HepG2 (cell line): ENCODE results near the gene VPREB3. TPM values are rescaled to one million over a fixed set of nuclear protein-coding genes. Genes with fewer than 3 reads are reported as not detected.
A peak's percentile ranks its signal among the peaks of the same experiment; 100 is the strongest.

Source experiments
- ATRX ChIP-seq: sonication (generic); formaldehyde crosslinking; IDR thresholded peaks from 2 replicates; pipeline ENCODE4 v1.4.0; 2020; ENCODE audit warnings: missing genetic modification reagents, borderline replicate concordance
- CREM ChIP-seq, 2 experiments: sonication (generic) in 1 of 2; formaldehyde crosslinking in 1 of 2; IDR thresholded peaks; 2 replicates each; pipeline versions ENCODE4 v1.4.0 to v1.6.1; 2016 to 2020; ENCODE audit warnings: antibody characterized with exemption in 1 of 2, mild to moderate bottlenecking in 1 of 2, missing genetic modification reagents in 1 of 2
- HHEX ChIP-seq: IDR thresholded peaks from 2 replicates; pipeline ENCODE4 v1.6.1; 2016; ENCODE audit warnings: control low read depth
- HMGA1 ChIP-seq: sonication (generic); formaldehyde crosslinking; conservative IDR thresholded peaks from 2 replicates; pipeline ENCODE4 v1.4.0; 2020; ENCODE audit warnings: missing genetic modification reagents
- HOXA9 ChIP-seq: sonication (generic); formaldehyde crosslinking; IDR thresholded peaks from 2 replicates; pipeline ENCODE4 v1.8.1; 2022; ENCODE audit warnings: missing genetic modification reagents, mild to moderate bottlenecking, moderate library complexity, borderline replicate concordance
- MIER3 ChIP-seq: IDR thresholded peaks from 2 replicates; pipeline ENCODE4 v1.6.1; 2016; ENCODE audit warnings: missing compliant biosample characterization, borderline replicate concordance
- MYC ChIP-seq: sonication (generic); formaldehyde crosslinking; IDR thresholded peaks from 2 replicates; pipeline ENCODE4 v1.9.0; 2021; ENCODE audit warnings: missing genetic modification reagents, borderline replicate concordance
- NFYB ChIP-seq: sonication (generic); formaldehyde crosslinking; IDR thresholded peaks from 2 replicates; pipeline ENCODE4 v1.4.0; 2020; ENCODE audit warnings: missing genetic modification reagents
- REL ChIP-seq: sonication (generic); formaldehyde crosslinking; conservative IDR thresholded peaks from 2 replicates; pipeline ENCODE4 v1.8.0; 2022; ENCODE audit warnings: mild to moderate bottlenecking, missing genetic modification reagents, moderate library complexity
- SPEN ChIP-seq: sonication (generic); formaldehyde crosslinking; IDR thresholded peaks from 2 replicates; pipeline ENCODE4 v1.5.1; 2020; ENCODE audit warnings: low read depth, mild to moderate bottlenecking, missing genetic modification reagents
- SSRP1 ChIP-seq: IDR thresholded peaks from 2 replicates; pipeline ENCODE4 v1.6.1; 2016; ENCODE audit warnings: control low read depth
- TGIF2 ChIP-seq: IDR thresholded peaks from 2 replicates; pipeline ENCODE4 v1.6.1; 2016; ENCODE audit warnings: control low read depth, missing compliant biosample characterization
- WIZ ChIP-seq: sonication (generic); formaldehyde crosslinking; IDR thresholded peaks from 2 replicates; pipeline ENCODE4 v1.5.1; 2020; ENCODE audit warnings: mild to moderate bottlenecking, missing genetic modification reagents
- ZFP36 ChIP-seq: fragments of 150-350 bp; IDR thresholded peaks from 2 replicates; pipeline ENCODE4 v1.6.1; 2018; ENCODE audit warnings: borderline replicate concordance, low read length, low read depth; ENCODE audit not compliant: partially characterized antibody
- ZFX ChIP-seq: sonication (generic); formaldehyde crosslinking; IDR thresholded peaks from 2 replicates; pipeline ENCODE4 v1.4.0; 2020; ENCODE audit warnings: mild to moderate bottlenecking, low read depth, missing genetic modification reagents, moderate library complexity
- ZMYM2 ChIP-seq: sonication (generic); formaldehyde crosslinking; IDR thresholded peaks from 2 replicates; pipeline ENCODE4 v1.8.0; 2022; ENCODE audit warnings: mild to moderate bottlenecking, missing genetic modification reagents
- ZNF160 ChIP-seq: sonication (generic); formaldehyde crosslinking; IDR thresholded peaks from 2 replicates; pipeline ENCODE4 v1.8.0; 2022; ENCODE audit warnings: mild to moderate bottlenecking, inconsistent platforms, missing genetic modification reagents
- ZNF292 ChIP-seq: sonication (generic); formaldehyde crosslinking; IDR thresholded peaks from 2 replicates; pipeline ENCODE4 v1.8.1; 2022; ENCODE audit warnings: mild to moderate bottlenecking, low read depth, missing genetic modification reagents, borderline replicate concordance
- ZNF331 ChIP-seq: sonication (generic); formaldehyde crosslinking; IDR thresholded peaks from 2 replicates; pipeline ENCODE4 v1.4.0; 2020; ENCODE audit warnings: missing genetic modification reagents
- ZNF350 ChIP-seq: sonication (generic); formaldehyde crosslinking; IDR thresholded peaks from 2 replicates; pipeline ENCODE4 v1.4.0; 2020; ENCODE audit warnings: mild to moderate bottlenecking, low read depth, missing genetic modification reagents, borderline replicate concordance
- ZNF550 ChIP-seq: sonication (generic); formaldehyde crosslinking; IDR thresholded peaks from 2 replicates; pipeline ENCODE4 v1.4.0; 2020; ENCODE audit warnings: mild to moderate bottlenecking, missing genetic modification reagents, borderline replicate concordance
- ZNF737 ChIP-seq: sonication (generic); formaldehyde crosslinking; IDR thresholded peaks from 2 replicates; pipeline ENCODE4 v1.5.0; 2020; ENCODE audit warnings: missing genetic modification reagents, mild to moderate bottlenecking, borderline replicate concordance
- ZSCAN20 ChIP-seq: sonication (generic); formaldehyde crosslinking; IDR thresholded peaks from 2 replicates; pipeline ENCODE4 v1.4.0; 2020; ENCODE audit warnings: missing genetic modification reagents, mild to moderate bottlenecking, borderline replicate concordance
- polyA plus RNA-seq, 8 experiments: library from polyadenylated mRNA; depleted of rRNA in 3 of 8; stranded (reverse) in 7 of 8; unstranded in 1 of 8; fragments of >200 nt; fragmentation: Illumina TruSeq in 4 of 8; extraction: Trizol in 4 of 8; gene quantifications; 2 replicates each; pipeline versions ENCODE4 v1.2.1 to v1.2.3, GENCODE V29; 2011 to 2016; ENCODE audit warnings: low read depth in 4 of 8, missing spikeins in 1 of 8, mixed read lengths in 1 of 8; ENCODE audit not compliant: insufficient read depth in 1 of 8
- total RNA-seq, 5 experiments: library from RNA; depleted of rRNA; stranded (reverse); fragments of >200 nt; fragmentation: Illumina TruSeq; extraction: Trizol; gene quantifications; 2 replicates each; pipeline ENCODE4 v1.2.3, GENCODE V29; 2016; ENCODE audit warnings: low read depth in 1 of 5
- TF ChIP-seq, protein P1 (sequence below): sonication (generic); formaldehyde crosslinking; IDR thresholded peaks from 2 replicates; pipeline ENCODE4 v1.4.0; 2020; ENCODE audit warnings: low read depth, mild to moderate bottlenecking, missing genetic modification reagents
- TF ChIP-seq, protein P2 (sequence below): IDR thresholded peaks from 2 replicates; pipeline ENCODE4 v1.6.1; 2012; ENCODE audit warnings: low read length, improper control_type of control experiment

The VPREB3 gene
- total and polyA plus RNA-seq, 2 of the 13 experiments (the other 11 are each of a cell fraction or from before 2014, with no cell fraction given), result 0.22 TPM; not detected in 1

DNA sequence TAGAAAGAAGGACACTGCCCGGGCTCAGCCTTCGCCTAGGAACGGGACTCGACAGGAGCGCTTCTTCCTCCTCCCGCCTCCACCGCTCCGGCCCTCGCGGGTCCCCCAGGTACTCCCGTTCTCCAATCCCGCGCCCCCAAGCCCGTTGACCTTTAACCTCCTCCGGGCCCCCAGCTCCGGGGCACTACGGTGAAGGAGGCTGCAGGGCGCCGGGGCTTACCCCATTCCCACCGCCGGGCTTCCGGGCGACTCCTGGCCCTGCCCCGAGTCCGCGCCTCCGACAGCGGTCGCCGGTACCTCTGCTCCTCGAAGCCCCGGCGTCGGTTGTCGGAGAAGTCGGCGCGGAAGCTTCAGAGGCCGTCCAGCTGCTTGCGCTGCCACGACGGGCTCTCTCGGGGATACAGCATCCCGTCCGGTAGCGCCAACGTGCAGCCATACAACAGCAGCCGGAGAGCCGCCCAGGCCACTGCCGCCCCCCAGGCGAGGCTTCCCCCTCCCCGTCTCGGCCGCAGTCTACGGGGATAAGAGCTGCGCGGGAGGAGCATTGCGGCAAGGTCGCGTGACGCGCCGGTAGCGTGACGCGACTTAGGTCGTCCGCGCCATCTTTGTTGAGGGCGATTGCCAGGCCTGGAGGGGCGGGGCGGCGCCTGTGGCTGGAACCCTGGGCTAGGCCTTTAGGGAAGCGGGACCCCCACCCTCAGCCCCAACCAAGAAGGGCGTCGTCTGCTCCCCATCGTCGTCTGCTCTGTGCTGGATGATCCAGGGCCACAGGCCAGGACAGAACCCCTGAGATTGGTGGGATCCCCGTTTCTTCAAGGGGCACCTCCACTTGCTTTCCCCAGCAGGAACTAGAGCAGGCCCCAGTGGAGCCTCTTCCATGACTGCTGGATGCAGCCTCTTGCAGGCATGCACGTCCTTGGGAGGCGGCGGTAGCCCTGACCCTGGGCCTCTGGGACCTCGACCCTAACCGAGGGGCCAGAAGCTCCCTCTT, 37.1 kb downstream of the VPREB3 start (continued):
- TF ChIP-seq ZNF350 (CRISPR knock-in tag) (peak; percentile 93), HOXA9 (no peak), NFYB (CRISPR knock-in tag) (0 out of 2 replicates have a peak, but pooled peaks have one; percentile 39), ATRX (CRISPR knock-in tag) (no peak), REL (CRISPR knock-in tag) (0 out of 2 replicates have a peak, but pooled peaks have one; percentile 41), TGIF2 (CRISPR knock-in tag) (peak; percentile 68; the same call in 1 of the 2 replicates), WIZ (CRISPR knock-in tag) (no peak), ZNF331 (peak; percentile 59; the same call in 1 of the 2 replicates), ZFP36 (no peak), MIER3 (CRISPR knock-in tag) (peak; percentile 85; the same call in 1 of the 2 replicates), ZNF550 (CRISPR knock-in tag) (no peak), HHEX (CRISPR knock-in tag) (no peak), ZNF292 (CRISPR knock-in tag) (no peak; the same call in 1 of the 2 replicates), ZFX (CRISPR knock-in tag) (peak; percentile 98), HMGA1 (CRISPR knock-in tag) (no peak), ZSCAN20 (no peak; the same call in 1 of the 2 replicates), SSRP1 (CRISPR knock-in tag) (peak; percentile 49; the same call in 1 of the 2 replicates), ZNF737 (CRISPR knock-in tag) (no peak), MYC (CRISPR knock-in tag) (peak; percentile 90), SPEN (CRISPR knock-in tag) (peak; percentile 73; the same call in 1 of the 2 replicates), ZMYM2 (no peak), ZNF160 (peak; percentile 83; the same call in 1 of the 2 replicates), CREM (IDR thresholded peaks at IDR 0.05) (peak; percentile 95), CREM (CRISPR knock-in tag; IDR thresholded peaks at IDR 0.05) (peak; percentile 70; the same call in 1 of the 2 replicates)
- TF ChIP-seq, protein P1, sequence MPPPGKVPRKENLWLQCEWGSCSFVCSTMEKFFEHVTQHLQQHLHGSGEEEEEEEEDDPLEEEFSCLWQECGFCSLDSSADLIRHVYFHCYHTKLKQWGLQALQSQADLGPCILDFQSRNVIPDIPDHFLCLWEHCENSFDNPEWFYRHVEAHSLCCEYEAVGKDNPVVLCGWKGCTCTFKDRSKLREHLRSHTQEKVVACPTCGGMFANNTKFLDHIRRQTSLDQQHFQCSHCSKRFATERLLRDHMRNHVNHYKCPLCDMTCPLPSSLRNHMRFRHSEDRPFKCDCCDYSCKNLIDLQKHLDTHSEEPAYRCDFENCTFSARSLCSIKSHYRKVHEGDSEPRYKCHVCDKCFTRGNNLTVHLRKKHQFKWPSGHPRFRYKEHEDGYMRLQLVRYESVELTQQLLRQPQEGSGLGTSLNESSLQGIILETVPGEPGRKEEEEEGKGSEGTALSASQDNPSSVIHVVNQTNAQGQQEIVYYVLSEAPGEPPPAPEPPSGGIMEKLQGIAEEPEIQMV (CRISPR knock-in tag), result peak; percentile 71; the same call in 1 of the 2 replicates
- TF ChIP-seq, protein P2, sequence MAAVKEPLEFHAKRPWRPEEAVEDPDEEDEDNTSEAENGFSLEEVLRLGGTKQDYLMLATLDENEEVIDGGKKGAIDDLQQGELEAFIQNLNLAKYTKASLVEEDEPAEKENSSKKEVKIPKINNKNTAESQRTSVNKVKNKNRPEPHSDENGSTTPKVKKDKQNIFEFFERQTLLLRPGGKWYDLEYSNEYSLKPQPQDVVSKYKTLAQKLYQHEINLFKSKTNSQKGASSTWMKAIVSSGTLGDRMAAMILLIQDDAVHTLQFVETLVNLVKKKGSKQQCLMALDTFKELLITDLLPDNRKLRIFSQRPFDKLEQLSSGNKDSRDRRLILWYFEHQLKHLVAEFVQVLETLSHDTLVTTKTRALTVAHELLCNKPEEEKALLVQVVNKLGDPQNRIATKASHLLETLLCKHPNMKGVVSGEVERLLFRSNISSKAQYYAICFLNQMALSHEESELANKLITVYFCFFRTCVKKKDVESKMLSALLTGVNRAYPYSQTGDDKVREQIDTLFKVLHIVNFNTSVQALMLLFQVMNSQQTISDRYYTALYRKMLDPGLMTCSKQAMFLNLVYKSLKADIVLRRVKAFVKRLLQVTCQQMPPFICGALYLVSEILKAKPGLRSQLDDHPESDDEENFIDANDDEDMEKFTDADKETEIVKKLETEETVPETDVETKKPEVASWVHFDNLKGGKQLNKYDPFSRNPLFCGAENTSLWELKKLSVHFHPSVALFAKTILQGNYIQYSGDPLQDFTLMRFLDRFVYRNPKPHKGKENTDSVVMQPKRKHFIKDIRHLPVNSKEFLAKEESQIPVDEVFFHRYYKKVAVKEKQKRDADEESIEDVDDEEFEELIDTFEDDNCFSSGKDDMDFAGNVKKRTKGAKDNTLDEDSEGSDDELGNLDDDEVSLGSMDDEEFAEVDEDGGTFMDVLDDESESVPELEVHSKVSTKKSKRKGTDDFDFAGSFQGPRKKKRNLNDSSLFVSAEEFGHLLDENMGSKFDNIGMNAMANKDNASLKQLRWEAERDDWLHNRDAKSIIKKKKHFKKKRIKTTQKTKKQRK, result no peak
